ENCODE measurements around the gene SMAD2. TPM values are rescaled to one million over a fixed set of nuclear protein-coding genes. Genes with fewer than 3 reads are reported as not detected.

SMAD2 gene
- total RNA-seq, 2 donors from 2014 or later = 92.1 to 102 TPM

DNA sequence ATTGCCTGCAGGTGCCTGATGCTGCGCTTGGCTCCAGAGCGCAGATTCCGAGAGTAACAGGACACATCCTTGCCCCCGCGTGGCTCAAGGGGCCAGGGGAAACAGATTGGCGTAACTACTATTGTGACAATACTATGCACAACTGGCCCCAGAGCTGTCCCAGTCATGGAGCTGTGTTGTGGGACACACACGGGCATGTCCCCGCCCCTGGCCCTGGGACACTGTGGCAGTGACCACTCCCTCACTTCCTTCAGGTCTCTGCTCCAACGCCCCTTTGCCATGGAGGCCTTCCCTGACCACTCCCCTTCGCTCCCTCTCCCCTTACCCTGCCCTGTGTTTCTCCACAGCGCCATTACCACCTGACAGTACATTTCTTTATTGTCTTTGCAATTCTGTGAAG lies 132.1 kb downstream of the SMAD2 start:
- DNase-seq (ENCODE audit: low spot score) (no peak), ATAC-seq (no peak)
- H3K4me1 Mint-ChIP-seq (ENCODE audit: low read depth in 2 of 2) = no peaks in the 10 kb centered on the region
- H3K36me3 Mint-ChIP-seq = no peaks in the 10 kb centered on the region
- H3K27me3 Mint-ChIP-seq = peaks cover 13 to 24% of the 10 kb centered on the region in 2 donors
- no peak overlapping the region for H3K27ac Mint-ChIP-seq
- H3K4me3 Mint-ChIP-seq = no peak overlapping the region
- no peaks in the 10 kb centered on the region for H3K9me3 Mint-ChIP-seq

DNA sequence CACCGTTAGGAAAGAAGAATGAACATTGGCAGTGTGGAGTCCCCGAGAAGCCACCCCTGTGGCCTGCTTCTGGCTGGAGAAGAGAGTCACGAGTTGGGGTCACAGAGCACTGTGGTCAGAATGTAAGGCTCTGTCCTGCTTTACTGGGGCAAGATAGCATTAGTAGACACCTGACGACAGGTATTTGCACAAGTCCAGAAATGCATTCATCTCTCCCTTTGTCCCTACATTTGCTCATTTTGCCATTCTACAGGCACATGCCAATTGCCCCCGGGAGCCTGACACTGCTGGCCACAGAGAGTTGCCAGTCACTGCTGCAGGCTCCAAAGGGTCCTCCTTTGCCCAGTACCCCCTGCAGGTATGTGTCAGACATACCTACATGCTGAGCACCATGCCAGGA lies 133.3 kb downstream of the SMAD2 start:
- H3K27ac Mint-ChIP-seq = no peak overlapping the region
- no peaks in the 10 kb centered on the region for H3K9me3 Mint-ChIP-seq
- no peaks in the 10 kb centered on the region for H3K4me1 Mint-ChIP-seq (ENCODE audit: low read depth in 2 of 2)
- no peak for DNase-seq (ENCODE audit: low spot score)
- no peak for ATAC-seq
- H3K27me3 Mint-ChIP-seq = peaks cover 13 to 25% of the 10 kb centered on the region in 2 donors
- no peaks in the 10 kb centered on the region for H3K36me3 Mint-ChIP-seq
- H3K4me3 Mint-ChIP-seq = no peak overlapping the region

DNA sequence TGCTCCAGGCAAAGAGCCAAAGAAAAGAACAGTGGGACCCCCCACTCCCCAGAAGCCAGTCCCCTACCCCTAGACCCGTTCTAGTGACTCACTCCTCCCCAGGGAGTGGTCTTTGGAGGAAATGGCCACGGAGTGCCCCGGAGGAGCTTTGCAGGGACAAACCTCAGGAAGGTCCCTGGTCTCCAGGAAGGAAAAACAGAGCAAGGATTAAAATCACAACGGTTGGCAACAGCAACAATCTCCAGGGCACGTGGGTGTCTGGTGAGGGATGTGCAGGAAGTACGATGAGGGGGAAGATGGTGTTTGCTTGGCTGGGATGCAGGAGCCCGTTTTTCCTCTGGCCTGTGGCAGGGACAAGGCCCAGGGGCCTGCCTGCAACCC lies 135.0 kb downstream of the SMAD2 start:
- no peak overlapping the region for H3K4me3 Mint-ChIP-seq
- H3K27me3 Mint-ChIP-seq = peaks cover 16 to 25% of the 10 kb centered on the region in 2 donors
- no peaks in the 10 kb centered on the region for H3K9me3 Mint-ChIP-seq
- H3K36me3 Mint-ChIP-seq = no peaks in the 10 kb centered on the region
- no peak overlapping the region for H3K27ac Mint-ChIP-seq
- ATAC-seq (no peak), DNase-seq (ENCODE audit: low spot score) (no peak)
- H3K4me1 Mint-ChIP-seq (ENCODE audit: low read depth in 2 of 2) = no peaks in the 10 kb centered on the region

DNA sequence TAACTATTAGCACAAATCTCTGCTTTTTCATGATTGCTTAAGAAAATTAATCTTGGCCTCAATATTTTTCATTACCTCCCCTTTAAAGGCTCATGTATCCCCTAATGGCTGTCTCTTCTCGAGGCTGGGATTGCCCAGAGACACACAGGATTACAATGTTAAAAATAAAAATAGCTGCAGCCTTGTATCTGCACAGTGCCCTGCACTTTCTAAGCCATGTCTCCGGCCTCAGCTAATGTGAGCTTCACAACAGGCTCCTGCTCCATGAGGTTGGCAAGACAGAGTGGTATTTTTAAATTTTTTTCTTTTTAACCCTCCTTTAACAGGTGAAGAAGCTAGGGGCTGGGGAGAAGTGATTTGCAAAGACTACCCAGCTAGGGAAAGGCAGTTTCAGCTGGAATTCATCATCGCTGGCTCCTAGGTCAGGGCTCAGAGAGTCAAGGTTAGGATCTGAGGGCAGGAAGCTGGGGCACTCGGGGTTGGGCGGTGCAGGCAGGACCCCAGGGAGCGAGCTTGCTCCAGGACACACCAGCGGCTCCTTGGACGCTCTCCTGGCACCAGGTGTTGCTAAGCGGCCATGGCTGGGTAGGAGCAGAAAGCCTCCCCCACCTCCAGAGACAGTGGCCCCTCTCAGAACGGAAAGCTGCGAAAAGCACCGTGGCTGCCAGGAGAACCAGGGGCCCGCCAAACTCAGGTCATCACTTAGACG lies 135.6 kb downstream of the SMAD2 start:
- no peaks in the 10 kb centered on the region for H3K36me3 Mint-ChIP-seq

DNA sequence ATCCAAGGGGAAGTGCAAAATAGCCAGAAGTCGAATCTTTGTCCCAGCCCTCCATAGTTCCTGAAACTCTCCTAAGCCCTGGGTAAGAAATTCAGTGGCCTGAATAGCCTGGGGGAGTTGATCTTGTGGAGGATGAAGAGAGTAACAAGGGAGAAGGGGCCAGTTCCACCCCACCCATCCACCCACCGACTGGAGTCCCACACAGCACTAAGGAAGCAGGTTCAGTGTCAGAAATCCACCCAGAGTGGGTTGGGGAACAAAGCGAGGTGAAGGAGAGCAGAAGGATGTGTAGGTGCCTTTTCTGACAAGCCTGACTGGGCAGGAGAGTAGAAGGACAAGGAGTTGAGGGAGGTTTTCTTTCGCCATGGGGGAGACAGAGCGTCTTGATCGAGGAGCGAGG lies 136.8 kb downstream of the SMAD2 start:
- peaks cover 15 to 22% of the 10 kb centered on the region in 2 donors for H3K27me3 Mint-ChIP-seq
- no peaks in the 10 kb centered on the region for H3K4me1 Mint-ChIP-seq (ENCODE audit: low read depth in 2 of 2)
- H3K9me3 Mint-ChIP-seq = no peaks in the 10 kb centered on the region
- H3K36me3 Mint-ChIP-seq = no peaks in the 10 kb centered on the region
- no peak for ATAC-seq
- DNase-seq (ENCODE audit: low spot score) = no peak
- H3K4me3 Mint-ChIP-seq = no peak overlapping the region
- H3K27ac Mint-ChIP-seq = no peak overlapping the region

More for the DNA sequence above, 135.6 kb downstream of the SMAD2 start:
- Mint-ChIP-seq H3K27me3 (peaks cover 16 to 25% of the 10 kb centered on the region in 2 donors), H3K9me3 (no peaks in the 10 kb centered on the region), H3K4me3 (no peak overlapping the region), H3K4me1 (ENCODE audit: low read depth in 2 of 2) (no peaks in the 10 kb centered on the region), H3K27ac (no peak overlapping the region)
- DNase-seq (ENCODE audit: low spot score) (no peak), ATAC-seq (no peak)

DNA sequence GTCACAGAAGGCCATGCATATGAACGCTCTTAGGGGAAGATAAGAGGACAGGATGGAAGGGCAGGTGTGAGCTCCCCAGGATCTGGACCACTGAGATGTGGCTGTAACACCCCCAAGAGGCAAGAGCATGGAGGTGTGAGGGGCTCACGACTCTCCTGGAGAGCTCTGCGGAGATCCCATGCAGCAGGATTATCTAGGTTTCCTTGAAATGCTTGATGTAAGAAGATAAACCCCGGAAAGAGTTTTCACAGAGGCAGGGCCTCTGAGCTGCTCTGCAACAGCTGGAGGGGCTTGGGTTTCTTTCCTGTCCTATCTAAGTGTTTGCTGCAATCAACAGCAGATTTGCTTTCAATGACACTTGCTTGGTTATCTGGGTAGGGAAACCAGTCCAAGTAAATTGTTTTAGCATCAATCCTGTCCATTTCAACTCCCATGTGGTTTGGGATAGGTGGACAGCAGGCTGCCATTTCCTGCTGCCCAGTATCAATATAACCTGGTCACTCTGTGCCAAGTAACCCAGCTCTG lies 138.9 kb downstream of the SMAD2 start:
- Mint-ChIP-seq H3K4me3 (no peak overlapping the region), H3K27ac (no peak overlapping the region), H3K9me3 (no peaks in the 10 kb centered on the region), H3K4me1 (ENCODE audit: low read depth in 2 of 2) (no peaks in the 10 kb centered on the region), H3K36me3 (no peaks in the 10 kb centered on the region), H3K27me3 (peaks cover 13 to 17% of the 10 kb centered on the region in 2 donors)
- ATAC-seq (no peak), DNase-seq (ENCODE audit: low spot score) (no peak)

DNA sequence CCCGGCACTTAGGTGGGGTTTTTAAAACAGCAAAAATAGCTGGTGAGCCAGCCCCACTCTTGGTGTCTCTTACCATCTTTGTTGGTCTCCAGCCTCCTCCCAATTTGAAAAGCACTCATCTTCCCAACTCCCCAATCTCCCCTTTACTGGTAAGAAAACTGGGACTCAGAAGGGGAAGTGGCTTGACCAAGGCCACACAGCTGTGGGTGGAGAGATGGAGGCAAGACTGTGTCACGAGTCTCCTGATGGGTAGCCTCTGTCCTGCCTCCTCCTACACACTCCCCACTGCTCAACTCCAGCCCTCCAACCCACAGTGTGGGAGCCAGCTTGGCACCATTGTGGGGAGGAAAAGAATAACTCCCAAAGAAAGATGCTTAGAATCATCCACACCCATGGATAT lies 140.4 kb downstream of the SMAD2 start:
- Mint-ChIP-seq H3K4me1 (ENCODE audit: low read depth in 2 of 2) (no peaks in the 10 kb centered on the region), H3K9me3 (no peaks in the 10 kb centered on the region), H3K36me3 (no peaks in the 10 kb centered on the region), H3K27me3 (peaks cover 8 to 15% of the 10 kb centered on the region in 2 donors), H3K4me3 (no peak overlapping the region), H3K27ac (no peak overlapping the region)
- ATAC-seq (no peak), DNase-seq (ENCODE audit: low spot score) (no peak)

DNA sequence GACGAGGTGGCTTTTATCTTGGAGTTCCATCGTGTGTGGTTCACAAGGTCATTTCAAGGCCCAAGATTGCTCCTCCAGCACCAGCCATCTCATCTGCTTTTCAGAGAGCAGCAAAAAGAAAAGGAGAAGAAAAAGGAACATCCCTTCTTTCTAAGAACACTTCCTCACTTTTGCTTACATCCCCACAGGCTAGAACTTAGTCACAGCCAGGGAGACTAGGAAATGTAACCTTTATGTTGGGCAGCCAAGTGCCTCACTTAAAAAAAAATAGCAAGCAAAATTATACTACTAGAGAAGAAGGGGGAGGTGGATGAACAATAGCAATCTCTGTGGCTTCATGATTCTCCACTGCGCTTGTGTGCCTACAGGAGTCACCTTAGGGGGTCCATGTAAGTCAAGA lies 141.8 kb downstream of the SMAD2 start:
- no peaks in the 10 kb centered on the region for H3K4me1 Mint-ChIP-seq (ENCODE audit: low read depth in 2 of 2)
- no peak overlapping the region for H3K27ac Mint-ChIP-seq
- H3K9me3 Mint-ChIP-seq = peaks cover 8% of the 10 kb centered on the region
- ATAC-seq = no peak
- H3K36me3 Mint-ChIP-seq = peaks cover 11% of the 10 kb centered on the region
- H3K4me3 Mint-ChIP-seq = no peak overlapping the region
- DNase-seq (ENCODE audit: low spot score) = no peak
- peaks cover 11 to 17% of the 10 kb centered on the region in 2 donors for H3K27me3 Mint-ChIP-seq

DNA sequence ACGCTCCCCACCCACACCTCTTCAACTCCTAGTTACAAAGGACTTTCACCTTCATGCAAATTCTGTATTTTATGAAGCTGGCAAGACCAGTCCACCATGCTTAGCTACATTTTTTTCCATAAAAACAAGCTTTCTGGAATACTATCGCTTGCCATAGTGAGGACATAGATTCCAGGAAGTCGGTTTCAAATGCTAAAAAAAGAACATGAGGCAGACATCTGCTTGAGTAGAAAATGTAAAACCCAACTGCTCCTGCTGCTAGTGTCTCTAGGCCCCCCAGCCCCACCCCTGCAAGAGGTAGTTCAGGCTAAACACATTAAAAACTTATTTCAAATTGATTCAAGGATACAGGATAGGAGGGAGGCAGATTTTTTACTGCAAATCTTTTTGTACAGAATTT lies 148.9 kb downstream of the SMAD2 start:
- no peak for DNase-seq (ENCODE audit: low spot score)
- Mint-ChIP-seq H3K9me3 (peaks cover 8% of the 10 kb centered on the region), H3K4me3 (no peak overlapping the region), H3K4me1 (ENCODE audit: low read depth in 2 of 2) (peaks cover 17% of the 10 kb centered on the region in 2 donors), H3K36me3 (peaks cover 11% of the 10 kb centered on the region), H3K27me3 (peaks cover 10 to 16% of the 10 kb centered on the region in 2 donors), H3K27ac (no peak overlapping the region)
- ATAC-seq = no peak

DNA sequence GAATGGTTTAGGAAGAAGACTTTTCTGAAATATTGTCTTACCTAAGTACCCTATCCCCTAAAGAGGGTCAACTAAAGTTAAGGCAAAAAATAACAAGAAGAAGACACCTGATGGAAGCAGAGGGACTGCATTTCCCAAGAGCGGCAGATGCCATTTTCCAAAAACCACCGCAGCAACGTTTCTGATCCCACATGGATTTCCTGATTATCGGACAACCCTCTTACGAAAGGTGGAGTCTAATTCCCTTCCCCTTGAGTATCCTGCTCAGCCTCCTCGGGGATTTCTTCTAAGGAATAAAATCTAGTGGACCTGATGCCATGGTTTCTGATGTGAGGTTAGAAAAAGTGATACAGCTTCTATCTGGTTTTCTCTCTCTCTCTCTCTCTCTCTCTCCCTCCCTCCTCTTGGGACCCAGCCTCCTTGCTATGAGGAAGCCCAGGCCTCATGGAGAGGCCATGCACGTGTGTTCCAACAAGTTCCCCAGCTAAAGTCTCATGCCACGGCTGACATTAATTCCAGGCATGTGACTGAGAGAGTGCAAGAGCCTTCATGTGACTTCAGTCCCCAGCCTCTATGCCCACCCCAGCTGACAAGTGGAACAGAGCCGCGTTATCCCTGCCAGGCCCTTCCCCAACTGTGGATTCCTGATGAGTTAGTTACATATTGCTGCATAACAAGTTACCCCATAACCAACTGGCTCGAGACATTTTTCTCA lies 150.3 kb downstream of the SMAD2 start:
- H3K36me3 Mint-ChIP-seq = peaks cover 11% of the 10 kb centered on the region
- no peak overlapping the region for H3K4me3 Mint-ChIP-seq
- H3K27ac Mint-ChIP-seq = no peak overlapping the region
- peaks cover 10 to 16% of the 10 kb centered on the region in 2 donors for H3K27me3 Mint-ChIP-seq
- H3K9me3 Mint-ChIP-seq = peaks cover 8% of the 10 kb centered on the region
- H3K4me1 Mint-ChIP-seq (ENCODE audit: low read depth in 2 of 2) = peaks cover 17 to 23% of the 10 kb centered on the region in 2 donors
- ATAC-seq (no peak), DNase-seq (ENCODE audit: low spot score) (no peak)

DNA sequence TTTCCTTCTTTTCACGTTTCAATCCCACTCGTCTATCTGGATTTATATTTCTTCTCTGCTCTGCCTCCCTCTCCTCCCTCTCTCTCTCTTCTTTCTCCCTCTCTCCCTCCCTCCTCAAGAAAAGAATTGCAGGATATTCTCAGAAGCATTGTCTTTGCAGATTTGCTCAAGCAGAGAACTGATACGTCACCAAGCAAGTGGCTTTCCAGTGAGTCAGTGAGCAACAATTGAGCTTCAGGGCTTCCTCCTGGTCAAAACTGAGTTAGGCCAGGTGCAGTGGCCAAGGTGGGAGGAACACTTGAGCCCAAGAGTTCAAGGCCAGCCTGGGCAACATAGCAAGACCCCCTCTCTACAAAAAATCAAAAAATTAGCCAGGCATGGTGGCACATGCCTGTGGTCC lies 151.1 kb downstream of the SMAD2 start:
- H3K36me3 Mint-ChIP-seq = peaks cover 7% of the 10 kb centered on the region
- peaks cover 8 to 14% of the 10 kb centered on the region in 2 donors for H3K27me3 Mint-ChIP-seq
- H3K4me3 Mint-ChIP-seq = no peak overlapping the region
- H3K4me1 Mint-ChIP-seq (ENCODE audit: low read depth in 2 of 2) = peaks cover 17 to 23% of the 10 kb centered on the region in 2 donors
- no peak for DNase-seq (ENCODE audit: low spot score)
- H3K9me3 Mint-ChIP-seq = peaks cover 5% of the 10 kb centered on the region
- H3K27ac Mint-ChIP-seq = no peak overlapping the region
- ATAC-seq = no peak

DNA sequence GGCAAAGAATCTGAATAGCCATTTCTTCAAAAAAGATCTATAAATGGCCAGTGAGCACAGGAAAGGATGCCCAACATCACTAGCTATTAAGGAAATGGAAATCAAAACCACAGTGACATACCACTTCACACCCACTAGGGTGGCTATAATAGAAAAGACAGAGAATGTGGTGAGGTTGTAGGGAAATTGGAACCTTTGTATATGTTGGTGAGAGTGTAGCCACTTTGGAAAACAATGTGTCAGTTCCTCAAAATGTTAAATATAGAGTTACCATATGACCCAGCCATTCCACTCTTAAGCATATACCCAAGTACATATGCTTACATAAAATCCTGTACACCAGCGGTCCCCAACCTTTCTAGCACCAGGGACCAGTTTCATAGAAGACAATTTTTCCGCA lies 152.8 kb downstream of the SMAD2 start:
- Mint-ChIP-seq H3K27me3 (peaks cover 2 to 9% of the 10 kb centered on the region in 2 donors), H3K9me3 (no peaks in the 10 kb centered on the region), H3K36me3 (no peaks in the 10 kb centered on the region), H3K27ac (peak overlapping the region in 1 of 2 donors; percentile 48), H3K4me1 (ENCODE audit: low read depth in 2 of 2) (peaks cover 17 to 25% of the 10 kb centered on the region in 2 donors), H3K4me3 (peak overlapping the region; percentile 53)
- DNase-seq (ENCODE audit: low spot score) (no peak), ATAC-seq (peak; percentile 60 to 73)

DNA sequence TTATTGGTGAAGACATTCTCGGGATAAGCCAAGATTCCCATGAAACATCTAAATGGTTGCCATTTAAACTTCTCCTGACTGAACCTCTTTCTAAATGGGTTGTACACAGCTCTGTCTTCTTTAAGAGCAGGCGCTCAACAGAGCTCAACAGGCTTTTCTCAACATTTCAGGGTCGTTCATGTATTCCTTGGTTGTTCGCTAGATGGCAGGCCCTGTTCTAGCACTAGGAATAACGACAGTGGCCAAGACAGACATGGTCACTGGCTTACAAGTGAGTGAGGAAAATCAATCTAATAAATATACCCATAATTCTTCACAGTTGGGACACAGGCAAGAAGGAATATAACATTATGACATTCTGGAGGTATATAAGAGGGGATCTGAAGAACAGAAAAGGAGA lies 154.5 kb downstream of the SMAD2 start:
- no peak for DNase-seq (ENCODE audit: low spot score)
- peaks cover 0 to under 1% of the 10 kb centered on the region in 2 donors for H3K27me3 Mint-ChIP-seq
- no peaks in the 10 kb centered on the region for H3K9me3 Mint-ChIP-seq
- no peaks in the 10 kb centered on the region for H3K36me3 Mint-ChIP-seq
- no peak overlapping the region for H3K27ac Mint-ChIP-seq
- ATAC-seq = no peak
- H3K4me3 Mint-ChIP-seq = no peak overlapping the region
- H3K4me1 Mint-ChIP-seq (ENCODE audit: low read depth in 2 of 2) = peaks cover 17 to 25% of the 10 kb centered on the region in 2 donors

DNA sequence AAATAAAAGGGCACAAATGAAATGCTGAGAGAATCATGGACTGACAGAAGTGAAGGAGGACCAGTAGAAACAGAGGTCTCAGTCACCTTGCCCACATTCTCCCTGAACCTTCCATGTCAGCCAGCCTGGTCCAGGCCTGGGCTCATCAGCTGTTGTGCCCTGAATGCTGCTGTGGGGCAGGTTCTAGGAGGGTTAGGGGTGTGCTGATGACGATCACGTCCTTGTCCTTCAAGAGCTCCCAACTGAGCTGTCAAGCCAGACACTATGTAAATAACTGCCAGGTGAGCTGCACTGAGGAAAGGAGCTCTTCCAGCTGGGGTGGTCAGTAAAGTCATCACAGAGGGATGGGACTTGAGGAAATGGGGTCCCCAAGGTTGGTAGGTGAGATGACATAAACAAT lies 156.5 kb downstream of the SMAD2 start:
- Mint-ChIP-seq H3K9me3 (no peaks in the 10 kb centered on the region), H3K27me3 (no peaks in the 10 kb centered on the region), H3K4me1 (ENCODE audit: low read depth in 2 of 2) (peaks cover 17 to 23% of the 10 kb centered on the region in 2 donors), H3K27ac (no peak overlapping the region), H3K4me3 (no peak overlapping the region), H3K36me3 (no peaks in the 10 kb centered on the region)
- ATAC-seq (no peak), DNase-seq (ENCODE audit: low spot score) (no peak)

Measured in natural killer cell treated with Interleukin-12 subunit alpha and Interleukin-12 subunit beta and Interleukin-15 and Interleukin-18, amount 100 ng/mL, for 72 hours (primary cell).